Spinal cord (tissue), 10 donors: ENCODE results near the gene CYB561D2. TPM values are rescaled to one million over a fixed set of nuclear protein-coding genes. Genes with fewer than 3 reads are reported as not detected.

Experiments used
- DNase-seq, 6 donors: peaks; one replicate each; pipeline versions ENCODE4 v3.0.0 to v3.0.0-alpha.2; 2013 to 2015; ENCODE audit warnings: low spot score in 6 of 6, low read depth in 4 of 6
- H3K27ac ChIP-seq: one replicate; pipeline ENCODE4 v1.5.1; 2013; ENCODE audit warnings: low read depth, low read length, control low read depth
- H3K27me3 ChIP-seq: one replicate; pipeline ENCODE4 v1.6.1; 2013; ENCODE audit warnings: low read length; ENCODE audit not compliant: control insufficient read depth, insufficient read depth
- H3K36me3 ChIP-seq: one replicate; pipeline ENCODE4 v1.6.1; 2013; ENCODE audit warnings: low read length; ENCODE audit not compliant: control insufficient read depth, insufficient read depth
- H3K4me1 ChIP-seq: one replicate; pipeline ENCODE4 v1.6.1; 2013; ENCODE audit warnings: low read length; ENCODE audit not compliant: control insufficient read depth, insufficient read depth
- H3K4me3 ChIP-seq: one replicate; pipeline ENCODE4 v1.5.1; 2013; ENCODE audit warnings: low read depth, low read length, control low read depth
- H3K9me3 ChIP-seq: one replicate; pipeline ENCODE4 v1.6.1; 2013; ENCODE audit warnings: low read length; ENCODE audit not compliant: control insufficient read depth, insufficient read depth
- WGBS: methylation state at CpG from one replicate; pipeline ENCODE4 v1.1.5; 2013; ENCODE audit warnings: missing lambda C conversion rate; ENCODE audit not compliant: insufficient coverage; 5-methylcytosine and 5-hydroxymethylcytosine counted together
- polyA plus RNA-seq, 2 donors: library from polyadenylated mRNA; unstranded; fragments of 120-200 nt; gene quantifications; one replicate each; pipeline ENCODE4 v1.2.1, GENCODE V29; 2013; ENCODE audit not compliant: insufficient read length in 2 of 2
- total RNA-seq, 2 donors: library from RNA; depleted of rRNA in 1 of 2; stranded (reverse); fragments of 120-200 nt in 1 of 2; fragments of >200 nt in 1 of 2; gene quantifications; one replicate each; pipeline versions ENCODE4 v1.2.3 to v1.2.4, GENCODE V29; 2013 to 2014
- donor health status: healthy.

The CYB561D2 gene
- total and polyA plus RNA-seq, 4 donors: 14.8 to 16.1 (median 15.4) TPM

DNA sequence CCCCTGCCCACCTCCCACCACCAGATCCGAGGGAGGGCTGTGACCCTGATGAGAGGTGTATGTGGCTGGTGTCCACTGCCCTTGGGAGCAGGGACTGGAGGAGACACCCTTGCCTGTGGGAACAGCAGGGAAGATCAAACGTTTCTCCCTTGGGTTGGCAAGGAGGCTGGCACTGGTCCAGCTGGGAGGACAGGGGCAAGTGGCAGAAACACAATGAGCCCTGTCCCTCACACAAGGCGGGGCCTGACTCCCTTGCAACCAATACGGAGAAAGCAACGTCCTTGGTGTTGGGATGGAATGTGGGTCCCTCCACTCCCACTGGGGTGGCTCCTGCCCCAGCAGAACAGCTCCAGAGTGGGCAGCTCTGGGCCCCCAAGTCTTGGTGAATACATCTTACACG lies 33.4 kb upstream of the CYB561D2 start:
- no peak for DNase-seq
- peaks cover 49% of the 10 kb centered on the region for H3K4me1 ChIP-seq
- peaks cover 59% of the 10 kb centered on the region for H3K36me3 ChIP-seq
- H3K9me3 ChIP-seq: no peaks in the 10 kb centered on the region
- no peak overlapping the region for H3K27ac ChIP-seq
- no peak overlapping the region for H3K4me3 ChIP-seq
- 29% methylated on average over 2 of the region's 6 CpGs for WGBS
- H3K27me3 ChIP-seq: no peaks in the 10 kb centered on the region

DNA sequence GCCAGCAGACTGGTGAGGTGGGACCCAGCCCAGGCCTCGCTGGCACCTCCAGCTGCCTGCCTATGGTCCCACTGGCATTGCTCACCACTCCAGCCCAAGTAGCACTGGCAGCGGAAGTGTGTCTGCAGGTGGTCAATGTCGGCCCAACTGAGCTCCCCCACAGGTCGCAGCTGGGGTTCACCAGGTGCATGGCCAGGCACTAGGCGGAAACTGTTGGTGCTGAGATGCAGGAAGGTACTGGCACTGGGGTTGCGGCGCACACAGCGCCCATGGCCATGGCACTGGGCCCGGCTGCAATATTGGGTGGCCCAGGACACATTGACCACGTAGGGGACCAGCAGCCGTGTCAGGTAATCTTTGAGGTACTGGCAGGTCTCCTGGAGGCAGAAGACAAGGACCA lies 32.5 kb upstream of the CYB561D2 start:
- Histone ChIP-seq H3K36me3 (peaks cover 63% of the 10 kb centered on the region), H3K4me3 (no peak overlapping the region)
- 94% methylated on average over 11 of the region's 11 CpGs for WGBS

DNA sequence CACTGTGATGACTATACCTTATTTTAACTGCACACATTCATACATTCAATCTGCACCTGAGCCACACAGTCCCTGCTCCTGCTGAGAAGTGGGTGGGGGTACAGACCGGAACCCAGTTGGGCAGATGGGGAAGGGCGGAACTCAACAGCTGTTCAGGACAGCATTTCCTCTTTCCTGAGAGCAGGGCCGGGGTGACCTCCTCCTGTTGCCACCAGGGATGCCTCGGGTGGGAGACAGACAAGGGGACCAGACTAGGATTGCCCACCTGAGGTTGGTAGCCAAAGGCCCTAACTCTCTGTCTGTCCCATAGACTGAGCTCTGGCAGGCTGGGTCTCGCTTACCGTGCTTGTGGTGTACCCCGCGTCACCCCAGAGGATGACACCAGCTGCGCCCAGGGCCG lies 32.0 kb upstream of the CYB561D2 start:
- DNase-seq: no peak
- Histone ChIP-seq H3K27ac (no peak overlapping the region), H3K4me1 (peaks cover 62% of the 10 kb centered on the region), H3K9me3 (no peaks in the 10 kb centered on the region), H3K27me3 (no peaks in the 10 kb centered on the region), H3K4me3 (no peak overlapping the region), H3K36me3 (peaks cover 67% of the 10 kb centered on the region)
- 96% methylated on average over 9 of the region's 10 CpGs for WGBS

More for the DNA sequence above, 32.5 kb upstream of the CYB561D2 start:
- DNase-seq: no peak
- H3K9me3 ChIP-seq: no peaks in the 10 kb centered on the region
- no peaks in the 10 kb centered on the region for H3K27me3 ChIP-seq
- H3K4me1 ChIP-seq: peaks cover 57% of the 10 kb centered on the region
- H3K27ac ChIP-seq: no peak overlapping the region

DNA sequence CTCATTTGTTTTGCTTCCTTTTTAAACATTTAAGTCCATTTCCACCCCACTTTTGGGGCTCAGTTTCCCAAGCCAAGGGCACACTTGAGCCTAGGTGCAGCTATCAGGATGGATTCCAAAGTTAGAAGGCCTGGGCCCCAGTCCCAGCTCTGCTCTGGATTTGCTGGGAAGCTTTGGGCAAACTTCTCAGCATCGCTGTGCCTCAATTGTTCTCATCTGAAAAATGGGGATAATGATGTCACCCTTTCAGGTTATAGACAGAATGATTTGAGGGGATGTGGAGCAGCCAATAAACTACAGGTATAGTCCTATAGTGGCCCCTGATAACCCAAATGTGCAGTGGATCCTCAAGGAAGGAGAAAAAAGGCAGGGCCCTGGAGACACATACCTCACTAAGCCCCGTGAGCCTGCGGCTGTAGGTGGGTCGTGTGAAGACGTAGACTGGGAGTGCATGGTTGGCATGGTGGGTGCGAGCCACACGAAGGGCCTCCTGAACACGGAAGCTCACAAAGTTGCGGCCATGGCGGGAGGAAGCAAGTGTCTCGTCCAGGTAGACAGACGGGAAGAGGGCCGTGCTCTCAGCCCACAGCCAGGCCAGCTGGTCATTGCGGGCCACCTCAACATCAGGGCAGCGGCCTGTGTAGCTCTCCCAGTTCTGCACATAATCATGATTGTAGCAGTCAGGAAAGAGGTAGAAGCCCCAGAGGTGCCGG lies 31.3 kb upstream of the CYB561D2 start:
- H3K4me1 ChIP-seq: peaks cover 69% of the 10 kb centered on the region
- no peak overlapping the region for H3K27ac ChIP-seq

DNA sequence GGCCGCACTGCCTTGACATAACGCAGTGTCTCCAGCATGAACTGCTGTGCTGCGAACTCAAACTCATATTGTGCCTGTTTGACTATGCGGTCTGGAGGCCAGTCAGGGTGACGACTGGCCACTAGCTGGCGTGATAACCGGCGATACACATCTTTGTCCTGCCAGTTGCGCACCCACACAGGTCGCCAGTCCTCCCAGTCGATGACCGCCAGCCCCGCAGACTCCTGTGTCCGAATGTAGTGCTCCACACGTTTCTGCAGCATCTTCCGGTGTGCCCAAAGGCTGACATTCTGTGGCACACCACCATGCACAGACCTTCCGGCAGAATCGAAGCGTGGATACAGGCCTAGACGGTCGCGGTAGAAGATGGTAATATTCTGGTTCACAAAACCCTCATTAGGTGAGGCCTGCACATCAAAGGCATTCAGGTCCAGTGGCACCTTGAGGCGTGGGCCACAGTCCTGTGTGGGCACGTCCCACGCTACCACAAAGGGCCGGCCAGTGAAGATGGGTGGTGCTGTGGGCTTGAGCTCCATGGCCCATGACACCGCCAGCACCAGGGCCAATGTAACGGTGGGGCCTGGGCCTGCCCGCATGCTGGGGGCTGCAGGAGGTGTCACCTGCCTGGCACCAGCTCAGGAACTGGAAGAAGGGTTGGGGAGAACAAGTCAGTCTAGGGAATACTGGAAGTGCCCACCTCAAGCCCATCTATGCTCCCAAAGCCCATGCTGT lies 30.6 kb upstream of the CYB561D2 start:
- Histone ChIP-seq H3K4me3 (peak overlapping the region; percentile 89), H3K36me3 (peaks cover 68% of the 10 kb centered on the region)
- WGBS: 82% methylated on average over 26 of the region's 29 CpGs

More for the DNA sequence above, 31.3 kb upstream of the CYB561D2 start:
- Histone ChIP-seq H3K4me3 (no peak overlapping the region), H3K9me3 (no peaks in the 10 kb centered on the region), H3K27me3 (no peaks in the 10 kb centered on the region), H3K36me3 (peaks cover 71% of the 10 kb centered on the region)
- 88% methylated on average over 15 of the region's 16 CpGs for WGBS
- no peak for DNase-seq

DNA sequence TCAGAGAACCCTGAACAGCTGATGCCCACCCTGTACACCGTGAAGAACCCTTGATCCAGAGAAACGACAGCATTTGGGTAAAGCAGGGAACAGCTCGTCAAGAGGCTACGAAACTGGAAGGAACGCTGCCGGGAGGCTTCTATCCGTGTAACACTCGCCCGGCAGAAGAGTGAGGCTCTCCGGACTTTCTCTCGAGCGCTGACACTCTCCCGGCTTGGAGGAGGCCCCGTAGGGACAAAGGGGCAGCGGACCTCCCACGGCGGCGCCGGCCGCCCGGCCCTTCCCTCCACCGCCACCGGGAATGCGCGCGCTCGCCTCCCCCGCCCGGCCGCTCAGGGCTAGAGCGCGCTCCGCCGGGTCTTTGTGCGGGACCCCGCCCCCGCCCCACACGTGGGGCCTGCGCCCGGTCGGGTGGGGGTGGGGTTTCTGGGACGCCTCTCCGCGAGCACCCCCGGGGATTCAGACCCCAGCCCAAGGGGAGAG lies 29.8 kb upstream of the CYB561D2 start:
- 0% methylated on average over 45 of the region's 45 CpGs for WGBS
- H3K4me1 ChIP-seq: peaks cover 73% of the 10 kb centered on the region
- peak in 5 of 6 donors; percentile 67 to 95 (median 79) for DNase-seq
- H3K9me3 ChIP-seq: no peaks in the 10 kb centered on the region
- H3K27me3 ChIP-seq: no peaks in the 10 kb centered on the region
- peaks cover 68% of the 10 kb centered on the region for H3K36me3 ChIP-seq
- peak overlapping the region; percentile 89 for H3K4me3 ChIP-seq
- H3K27ac ChIP-seq: peak overlapping the region; percentile 91

More for the DNA sequence above, 30.6 kb upstream of the CYB561D2 start:
- DNase-seq: no peak
- H3K27ac ChIP-seq: peak overlapping the region; percentile 91
- H3K9me3 ChIP-seq: no peaks in the 10 kb centered on the region
- H3K4me1 ChIP-seq: peaks cover 73% of the 10 kb centered on the region
- no peaks in the 10 kb centered on the region for H3K27me3 ChIP-seq

DNA sequence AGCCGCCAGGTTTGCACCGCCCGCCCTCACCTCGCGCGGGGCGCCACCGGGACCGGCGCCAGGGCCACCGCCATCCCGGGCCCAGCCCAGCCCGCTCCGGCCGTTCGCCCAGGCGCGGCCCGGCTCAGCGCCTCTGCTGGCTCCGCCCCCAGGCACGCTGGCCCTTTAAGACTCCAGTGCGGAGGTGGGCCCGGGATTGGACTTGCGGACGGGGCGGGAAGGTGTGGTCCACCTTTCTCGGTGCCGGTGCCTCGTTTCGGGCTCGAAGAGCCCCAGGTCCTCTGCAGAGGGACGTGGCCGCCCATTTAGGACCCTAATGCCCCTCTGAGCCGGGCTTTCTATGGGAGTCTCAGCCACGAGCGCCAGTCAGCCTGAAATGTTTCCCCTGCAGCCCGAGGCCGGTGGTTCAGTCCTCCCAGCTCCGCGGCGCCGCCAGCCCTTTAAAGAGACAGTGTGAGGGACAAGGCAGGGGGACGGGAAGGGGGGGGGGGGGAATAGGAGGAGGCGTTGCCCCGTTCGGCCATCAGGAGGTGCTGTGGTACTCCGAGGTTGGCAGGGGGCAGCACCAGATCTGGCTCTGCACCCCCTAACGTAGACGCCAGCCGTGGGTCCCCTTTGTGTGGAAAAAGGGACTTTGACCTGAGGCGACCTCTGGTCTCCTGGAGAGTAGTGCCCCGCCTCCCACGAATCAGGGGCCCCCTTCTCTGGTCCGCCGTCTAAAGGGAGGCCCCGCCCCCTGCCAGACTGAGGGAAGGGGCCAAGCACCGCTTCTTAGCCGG lies 29.1 kb upstream of the CYB561D2 start:
- Histone ChIP-seq H3K9me3 (no peaks in the 10 kb centered on the region), H3K27ac (peak overlapping the region; percentile 96), H3K4me1 (peaks cover 73% of the 10 kb centered on the region), H3K27me3 (no peaks in the 10 kb centered on the region), H3K4me3 (peak overlapping the region; percentile 89), H3K36me3 (peaks cover 68% of the 10 kb centered on the region)
- peak; percentile 76 to 97 (median 83) for DNase-seq
- WGBS: under 1% methylated on average over 57 of the region's 59 CpGs

DNA sequence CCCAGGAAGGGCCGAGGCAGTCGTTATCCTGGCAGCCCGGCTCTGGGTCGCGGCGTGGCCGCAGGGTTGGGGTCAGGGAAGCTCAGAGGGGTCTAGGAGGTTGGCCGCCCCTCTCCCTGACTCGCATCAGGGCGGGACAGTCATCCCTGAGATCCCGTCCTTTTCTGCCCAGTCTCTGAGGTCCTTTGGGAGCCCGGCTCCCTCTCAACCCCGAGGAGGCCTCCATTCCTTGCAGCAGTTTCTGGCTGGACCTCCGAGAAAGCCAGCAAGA lies 28.6 kb upstream of the CYB561D2 start:
- WGBS: 8% methylated on average over 14 of the region's 14 CpGs
- Histone ChIP-seq H3K36me3 (peaks cover 67% of the 10 kb centered on the region), H3K4me1 (peaks cover 74% of the 10 kb centered on the region), H3K27me3 (no peaks in the 10 kb centered on the region), H3K9me3 (no peaks in the 10 kb centered on the region), H3K4me3 (peak overlapping the region; percentile 89), H3K27ac (peak overlapping the region; percentile 96)
- no peak for DNase-seq

DNA sequence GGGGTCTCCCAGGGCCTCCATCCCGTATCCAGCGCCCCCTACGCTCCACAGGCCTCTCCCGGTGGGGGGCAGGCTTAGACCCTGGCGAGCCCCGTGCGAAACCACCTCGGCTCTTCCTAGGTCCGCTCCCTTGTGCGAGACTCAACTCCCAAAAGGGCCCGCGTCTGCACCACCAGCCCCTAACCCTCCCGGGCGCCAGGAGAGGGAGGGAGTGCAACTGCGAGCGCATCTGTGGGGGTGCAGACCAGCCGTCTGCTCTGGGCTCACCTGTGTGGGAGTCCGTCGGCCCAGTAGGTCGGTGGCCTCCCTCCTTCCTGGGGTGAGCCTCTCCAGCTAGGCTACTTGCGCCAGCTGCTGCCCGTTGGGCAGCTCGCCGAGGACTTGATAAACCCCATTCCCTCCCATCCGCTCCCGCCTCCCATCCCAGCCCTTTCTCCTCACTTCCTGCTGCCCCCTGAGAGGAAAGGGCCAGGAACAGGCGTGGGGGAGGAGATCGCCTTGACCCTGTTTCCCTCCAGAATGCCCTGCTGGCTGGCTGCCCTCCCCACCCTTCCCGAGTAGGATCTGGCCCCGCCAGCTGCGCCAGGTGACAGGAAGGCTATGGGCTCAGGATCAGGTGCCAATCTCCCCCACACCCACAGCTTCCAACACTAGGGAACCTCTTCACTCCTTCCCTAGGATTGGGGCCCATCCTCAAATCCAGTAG lies 28.1 kb upstream of the CYB561D2 start, which contains the start of gene HYAL2:
TSS of gene HYAL2 (minus strand) at position 360 of the 706 bp plus-strand sequence. CDS start 2,256 bp downstream, outside the sequence.
- no peaks in the 10 kb centered on the region for H3K27me3 ChIP-seq
- peaks cover 74% of the 10 kb centered on the region for H3K4me1 ChIP-seq
- H3K36me3 ChIP-seq: peaks cover 62% of the 10 kb centered on the region
- peak within 1 kb of the TSS; percentile 89 for H3K4me3 ChIP-seq
- no peaks in the 10 kb centered on the region for H3K9me3 ChIP-seq
- 34% methylated on average over 27 of the region's 31 CpGs for WGBS
- H3K27ac ChIP-seq: peak within 1 kb of the TSS; percentile 96
- no peak for DNase-seq
